Activated CD8-positive, alpha-beta T cell treated with anti-CD3 and anti-CD28 coated beads for 36 hours (primary cell): ENCODE data around the gene CCDC127. TPM values are rescaled to one million over a fixed set of nuclear protein-coding genes. Genes with fewer than 3 reads are reported as not detected.
A peak's percentile ranks its signal among the peaks of the same experiment; 100 is the strongest.
"Not testable (repeated sequence)": the region's sequence is repeated elsewhere in the genome, so short reads cannot be mapped to it uniquely, and the experiment has no call there.

Experiments
- ATAC-seq: fragments of 200-7000 bp; cut with Tn5 transposase; one replicate; pipeline ENCODE4 v1.10.0; 2021; ENCODE audit warnings: mild to moderate bottlenecking, moderate library complexity
- CTCF ChIA-PET: fragments of 350-600 bp; sonication (Branson Sonifier 250); formaldehyde crosslinking; loops from one replicate; lab custom pipeline; 2021; ENCODE audit warnings: antibody characterized with exemption; lab: Charles Lee
- POLR2A ChIA-PET: fragments of 350-600 bp; sonication (Branson Sonifier 250); formaldehyde crosslinking; loops from one replicate; lab custom pipeline; 2021; ENCODE audit warnings: antibody characterized with exemption; lab: Charles Lee
- DNase-seq: peaks from one replicate; pipeline ENCODE4 v3.0.0-alpha.2; 2020
- H3K27ac Mint-ChIP-seq: one replicate; pipeline ENCODE4 v1.8.0; 2021; ENCODE audit warnings: mild to moderate bottlenecking, mixed read lengths
- H3K27me3 Mint-ChIP-seq: one replicate; pipeline ENCODE4 v1.8.0; 2021; ENCODE audit warnings: mixed read lengths
- H3K36me3 Mint-ChIP-seq: one replicate; pipeline ENCODE4 v1.8.0; 2021; ENCODE audit warnings: low read depth, mixed read lengths
- H3K4me1 Mint-ChIP-seq: one replicate; pipeline ENCODE4 v1.8.0; 2021; ENCODE audit warnings: low read depth, mixed read lengths
- H3K4me3 Mint-ChIP-seq: one replicate; pipeline ENCODE4 v1.8.0; 2021; ENCODE audit warnings: mild to moderate bottlenecking, moderate library complexity, mixed read lengths
- H3K9me3 Mint-ChIP-seq: one replicate; pipeline ENCODE4 v1.8.0; 2021; ENCODE audit warnings: mixed read lengths
- CTCF ChIP-seq: fragments of 200-600 bp; IDR thresholded peaks from one replicate; pipeline ENCODE4 v1.8.0; 2022; ENCODE audit warnings: antibody characterized with exemption, mild to moderate bottlenecking
- intact Hi-C: fragments of 100-400 bp; cut with micrococcal nuclease; formaldehyde crosslinking; loops from one replicate; pipeline ENCODE4 v1.10.0; 2022
- total RNA-seq, 2 experiments: library from RNA; stranded (reverse); gene quantifications; one replicate each; pipeline ENCODE4 v1.2.3, GENCODE V29; 2021

CCDC127 gene
- total RNA-seq, 2 experiments from 2014 or later = 4.2 to 4.3 TPM

- peak overlapping the region; percentile 44 for H3K27ac Mint-ChIP-seq
Measured at GRCh38 chr5:225334-225733, 7.4 kb upstream of the CCDC127 start.

DNA sequence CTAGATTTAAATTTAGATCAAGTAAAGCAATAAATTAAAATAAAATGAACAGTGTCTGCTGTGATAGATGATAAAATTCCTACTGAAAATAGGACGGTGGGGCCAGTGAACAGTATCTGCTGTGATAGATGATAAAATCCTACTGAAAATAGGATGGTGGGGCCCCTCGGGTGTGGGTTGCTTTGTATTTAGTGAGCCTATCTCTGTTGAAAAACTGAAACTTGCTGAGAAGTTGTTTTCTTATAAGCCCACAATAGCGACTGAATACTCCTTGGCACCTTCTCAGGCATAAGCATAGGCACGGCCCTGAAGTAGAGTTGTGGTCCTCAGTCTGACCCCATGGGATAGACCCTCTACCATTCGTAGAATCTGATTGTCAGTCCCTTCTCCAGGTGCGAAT lies 5.8 kb upstream of the CCDC127 start:
- Mint-ChIP-seq H3K4me3 (no peak overlapping the region), H3K9me3 (no peaks in the 10 kb centered on the region), H3K27ac (no peak overlapping the region), H3K4me1 (peaks cover 29% of the 10 kb centered on the region), H3K36me3 (peaks cover 31% of the 10 kb centered on the region), H3K27me3 (no peaks in the 10 kb centered on the region)
- no peak for TF ChIP-seq CTCF
- no peak for DNase-seq
- ChIA-PET CTCF (no interaction called here), POLR2A (no interaction called here)
- ATAC-seq = no peak
- intact Hi-C loops = no loop called here

More at GRCh38 chr5:225334-225733, 7.4 kb upstream of the CCDC127 start:
- intact Hi-C loops = no loop called here
- no peaks in the 10 kb centered on the region for H3K27me3 Mint-ChIP-seq
- ATAC-seq = no peak
- POLR2A ChIA-PET = no interaction called here
- peaks cover 27% of the 10 kb centered on the region for H3K4me1 Mint-ChIP-seq
- peaks cover 38% of the 10 kb centered on the region for H3K36me3 Mint-ChIP-seq
- CTCF ChIA-PET = no interaction called here
- no peaks in the 10 kb centered on the region for H3K9me3 Mint-ChIP-seq
- no peak overlapping the region for H3K4me3 Mint-ChIP-seq
- DNase-seq = no peak
- no peak for TF ChIP-seq CTCF

DNA sequence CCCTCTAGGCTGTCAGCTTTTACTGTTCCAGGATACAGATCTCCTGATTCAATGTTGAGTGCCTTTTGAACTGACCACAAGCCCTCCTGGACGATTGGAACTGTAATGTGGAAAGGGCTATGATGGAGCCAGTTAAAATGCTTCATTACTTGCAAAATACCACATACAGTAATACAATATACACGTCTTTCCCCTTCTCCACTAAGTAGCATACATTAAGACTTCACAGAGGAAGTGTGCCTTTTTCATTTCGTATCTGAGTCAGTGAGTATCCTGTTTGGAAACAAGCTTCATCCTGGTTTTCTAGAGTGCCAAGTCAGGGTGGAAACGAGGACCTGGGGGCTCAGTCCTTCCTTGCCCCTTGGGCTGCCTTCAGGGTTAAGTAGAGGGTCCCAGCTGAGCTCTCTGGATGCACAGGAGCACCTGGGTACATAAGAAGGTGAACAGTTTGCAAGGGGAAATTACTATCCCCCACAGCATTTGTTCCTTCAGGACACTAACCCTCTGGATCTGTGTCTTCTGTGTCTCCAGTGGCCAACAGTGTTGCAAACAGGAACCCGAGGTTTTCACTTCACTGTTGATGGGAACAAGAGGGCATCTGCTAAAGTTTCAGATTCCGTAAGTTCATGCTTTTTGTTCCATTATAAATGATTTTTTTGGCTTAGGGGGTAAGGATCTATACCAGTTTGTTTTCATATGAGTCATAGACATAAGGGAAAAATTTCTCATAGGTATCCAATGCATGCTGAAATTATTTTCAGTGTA lies 5.2 kb upstream of the CCDC127 start:
- H3K27ac Mint-ChIP-seq = peak overlapping the region; percentile 82
- CTCF ChIA-PET, intact Hi-C loops, ATAC-seq, DNase-seq, H3K27me3 Mint-ChIP-seq, H3K9me3 Mint-ChIP-seq, H3K4me3 Mint-ChIP-seq: not testable (repeated sequence)
- H3K4me1 Mint-ChIP-seq = peaks cover 29% of the 10 kb centered on the region
- peaks cover 30% of the 10 kb centered on the region for H3K36me3 Mint-ChIP-seq
- POLR2A ChIA-PET = interaction anchor here (1.1 kb wide), 1 partner anchor 126 kb away, joined by 3 read pairs; no protein-coding TSS in a partner anchor

DNA sequence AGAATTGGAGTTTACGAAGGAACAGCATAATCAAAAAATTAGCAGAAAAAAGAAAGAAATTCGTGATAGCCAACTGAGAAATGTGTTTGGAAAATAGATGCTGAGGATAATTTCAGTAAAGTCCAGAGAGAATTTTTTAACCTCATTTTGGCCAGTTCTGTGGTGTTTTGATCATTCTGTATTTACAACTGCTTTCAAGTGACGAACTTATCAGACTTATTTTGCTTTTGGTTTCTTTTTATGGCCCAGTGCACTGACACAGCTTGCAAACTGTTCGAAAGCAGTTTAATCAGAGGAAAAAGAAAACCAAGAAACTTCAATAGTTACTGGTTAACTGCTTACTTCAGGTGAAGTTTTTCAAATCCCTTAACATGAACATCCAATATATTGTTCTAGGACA lies 2.0 kb upstream of the CCDC127 start:
- TF ChIP-seq CTCF = no peak
- ChIA-PET CTCF (interaction anchor here (1.1 to 3.5 kb wide), 5 partner anchors 32 to 227 kb away, joined by 3 to 23 read pairs (median 4); partner anchors contain the start of gene PDCD6), POLR2A (interaction anchor here (1.5 to 1.7 kb wide), 2 partner anchors 32 to 51 kb away, joined by 6 to 11 read pairs; partner anchors contain the start of gene PDCD6)
- Mint-ChIP-seq H3K27ac (peak overlapping the region; percentile 94), H3K4me3 (peak overlapping the region; percentile 92), H3K9me3 (no peaks in the 10 kb centered on the region), H3K4me1 (peaks cover 46% of the 10 kb centered on the region), H3K27me3 (no peaks in the 10 kb centered on the region), H3K36me3 (peaks cover 27% of the 10 kb centered on the region)
- ATAC-seq (no peak), DNase-seq (peak; percentile 13)
- intact Hi-C loops = no loop called here

DNA sequence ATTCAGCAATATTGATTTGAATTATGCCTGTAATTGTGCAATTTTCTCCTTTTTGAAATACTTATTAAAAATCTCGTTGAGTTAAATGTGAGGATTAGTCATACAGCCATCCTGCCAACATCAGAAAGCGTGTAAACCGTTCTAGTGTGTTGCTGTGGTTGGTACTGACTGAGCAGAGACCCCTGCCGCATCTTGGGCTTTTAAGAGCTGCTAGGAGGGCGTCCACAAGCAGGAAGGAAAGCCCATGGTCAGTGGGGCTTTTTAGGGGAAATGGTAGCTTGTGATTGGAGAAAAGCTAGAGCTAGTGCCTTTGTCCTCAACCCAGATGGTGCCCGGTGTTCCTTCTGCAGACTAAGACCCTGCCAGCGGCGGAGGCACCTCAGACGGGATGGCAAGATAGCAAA lies 1.5 kb upstream of the CCDC127 start:
- POLR2A ChIA-PET = interaction anchor here (1.1 to 1.7 kb wide), 3 partner anchors 31 to 105 kb away, joined by 3 to 11 read pairs (median 6); partner anchors contain the start of gene PDCD6
- DNase-seq (peak; percentile 49), ATAC-seq (peak; percentile 15)
- peaks cover 50% of the 10 kb centered on the region for H3K4me1 Mint-ChIP-seq
- peak overlapping the region; percentile 92 for H3K4me3 Mint-ChIP-seq
- no peaks in the 10 kb centered on the region for H3K9me3 Mint-ChIP-seq
- CTCF ChIA-PET = interaction anchor here (1.1 to 3.5 kb wide), 5 partner anchors 31 to 227 kb away, joined by 3 to 23 read pairs (median 4); partner anchors contain the start of gene PDCD6
- no peak for TF ChIP-seq CTCF
- no peaks in the 10 kb centered on the region for H3K27me3 Mint-ChIP-seq
- H3K27ac Mint-ChIP-seq = peak overlapping the region; percentile 94
- H3K36me3 Mint-ChIP-seq = peaks cover 27% of the 10 kb centered on the region
- intact Hi-C loops = no loop called here
